Activated CD8-positive, alpha-beta memory T cell treated with anti-CD3 and anti-CD28 coated beads for 48 hours (primary cell): ENCODE results near the gene AQP3.
"Not testable (repeated sequence)": the region's sequence is repeated elsewhere in the genome, so short reads cannot be mapped to it uniquely, and the experiment has no call there.

Experiments
- DNase-seq, 3 experiments: peaks; one replicate each; pipeline ENCODE4 v3.0.0-alpha.2; 2020; ENCODE audit warnings: low read depth in 2 of 3, low spot score in 2 of 3

The AQP3 gene

DNA sequence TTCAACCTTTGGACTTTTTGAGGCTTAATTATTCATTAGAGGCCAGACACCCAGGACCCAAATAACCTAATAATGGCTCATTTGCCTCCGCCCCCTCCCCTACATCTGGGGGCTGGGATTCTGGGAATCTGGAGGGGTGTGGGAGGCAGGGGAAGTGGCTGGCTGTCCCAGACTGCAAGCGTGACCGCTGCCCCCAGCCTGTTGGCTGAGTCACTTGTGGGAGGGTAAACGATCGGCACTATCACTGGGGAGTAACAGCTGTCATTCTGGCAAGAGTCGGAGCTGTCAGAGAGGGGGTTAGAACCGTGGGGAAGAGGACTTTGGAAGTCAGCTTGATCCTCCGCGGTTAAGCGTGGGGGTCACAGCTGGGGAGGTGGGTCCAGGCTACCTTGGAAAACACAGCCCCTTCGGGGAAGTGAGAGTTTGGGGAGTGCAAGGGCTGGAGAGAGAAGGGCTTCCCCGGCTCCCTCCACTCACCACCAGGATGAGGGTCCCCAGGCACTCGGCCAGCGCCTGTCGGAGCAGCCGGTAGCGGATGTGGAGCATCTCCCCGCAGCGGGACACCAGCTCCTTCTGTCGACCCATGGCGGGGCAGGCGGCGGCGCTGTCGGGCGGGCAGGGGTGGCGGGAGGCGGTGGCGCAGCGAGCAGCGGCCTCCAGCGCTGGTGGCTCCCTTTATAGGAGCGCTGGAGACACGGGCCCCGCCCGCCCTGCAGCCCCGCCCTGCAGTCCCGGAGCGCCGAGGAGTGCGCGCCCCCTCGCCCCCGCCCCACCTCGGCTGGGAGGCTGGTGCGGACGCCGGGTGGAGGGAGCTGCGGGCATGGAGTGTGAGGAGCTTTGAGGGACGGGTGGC lies at the start of gene AQP3:
AQP3 (minus strand) TSS at position 648 of the 853 bp plus-strand sequence; CDS start at position 585, 63 bp downstream.
- peak in 2 of 3 experiments; percentile 32 to 40 for DNase-seq

DNA sequence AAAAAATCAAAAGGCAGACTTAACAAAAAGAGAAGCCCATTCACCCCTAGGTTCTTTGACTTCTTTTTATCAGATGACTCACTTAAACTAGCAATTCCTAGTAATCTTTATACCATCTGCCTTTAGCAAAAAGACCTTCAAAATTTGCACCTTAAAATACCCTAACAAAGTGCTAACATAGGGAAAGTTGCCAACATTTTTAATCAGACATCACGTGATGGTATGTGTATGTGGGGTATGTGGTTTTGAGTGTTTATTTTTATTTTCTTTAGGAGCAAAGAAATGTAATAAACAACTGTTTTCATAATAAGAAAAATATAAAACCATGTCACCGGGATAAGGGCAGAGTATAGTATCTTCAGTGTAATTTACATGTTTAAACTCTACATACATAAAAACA lies 46.4 kb upstream of the AQP3 start:
- not testable (repeated sequence) for DNase-seq

DNA sequence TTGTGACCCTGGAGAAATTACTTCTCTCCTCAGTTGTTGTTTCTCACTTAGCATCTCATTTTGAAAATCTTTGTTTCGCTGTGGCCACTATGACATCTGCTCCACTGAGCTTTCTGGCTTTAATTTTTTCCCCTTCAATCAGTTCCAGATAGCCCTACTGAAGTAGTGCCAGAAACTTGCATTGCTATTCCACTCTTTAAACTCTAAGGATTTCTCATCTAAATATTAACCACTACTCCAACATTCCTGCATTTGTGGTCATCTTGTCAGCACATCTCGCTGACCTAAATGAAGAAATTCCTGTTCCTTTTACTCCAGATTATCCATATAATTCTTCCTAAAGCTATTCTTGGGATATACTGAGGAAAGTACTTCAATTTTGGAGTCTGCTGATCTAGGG lies 41.7 kb upstream of the AQP3 start:
- no peak for DNase-seq

DNA sequence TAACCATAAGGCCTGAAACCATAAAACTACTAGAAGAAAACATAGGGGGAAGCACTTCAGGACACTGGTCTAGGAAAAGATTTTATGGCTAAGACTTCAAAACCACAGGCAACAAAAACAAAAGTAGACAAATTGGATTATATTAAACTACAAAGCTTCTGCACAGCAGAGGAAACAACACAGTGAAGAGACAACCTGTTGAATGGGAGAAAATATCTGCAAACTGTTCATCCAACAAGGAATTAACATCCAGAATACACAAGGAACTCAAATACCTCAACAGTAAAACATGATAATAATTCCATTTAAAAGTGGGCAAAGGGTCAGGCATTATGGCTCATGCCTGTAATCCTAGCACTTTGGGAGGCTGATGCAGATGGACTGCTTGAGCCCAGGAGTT lies 37.9 kb upstream of the AQP3 start:
- DNase-seq, result not testable (repeated sequence)

DNA sequence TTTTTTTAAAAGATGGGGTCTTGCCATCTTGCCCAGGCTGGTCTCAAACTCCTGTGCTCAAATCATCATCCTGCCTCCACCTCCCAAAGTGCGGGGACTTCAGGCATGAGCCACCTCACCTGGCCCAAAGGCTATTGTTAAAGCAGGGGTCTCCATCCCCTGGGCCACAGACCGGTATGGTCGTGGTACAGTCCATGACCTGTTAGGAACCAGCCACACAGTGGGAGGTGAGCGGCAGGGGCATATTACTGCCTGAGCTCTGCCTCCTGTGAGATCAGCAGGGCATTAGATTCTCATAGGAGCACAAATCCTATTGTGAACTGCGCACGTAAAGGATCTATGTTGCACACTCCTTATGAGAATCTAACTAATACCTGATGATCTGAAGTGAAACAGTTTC lies 33.6 kb upstream of the AQP3 start:
- DNase-seq, result no peak

DNA sequence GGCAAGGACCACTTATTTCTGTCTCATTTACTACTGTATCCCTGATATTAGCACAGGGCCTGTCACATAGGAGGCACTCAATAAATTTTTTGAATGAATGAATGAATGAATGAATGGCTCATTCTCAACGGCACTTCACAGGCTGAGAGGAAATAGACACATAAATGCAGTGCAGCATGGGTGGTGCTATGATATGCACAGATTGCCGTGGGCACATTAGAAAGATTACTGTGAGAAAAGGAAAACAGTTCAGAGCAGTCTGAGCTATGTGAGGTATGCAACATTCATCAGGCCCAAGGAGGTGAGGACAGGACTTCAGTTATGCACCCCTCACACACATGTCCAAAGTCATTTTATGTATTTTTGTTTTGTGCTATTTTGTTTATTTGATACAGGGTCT lies 32.7 kb upstream of the AQP3 start:
- no peak for DNase-seq

DNA sequence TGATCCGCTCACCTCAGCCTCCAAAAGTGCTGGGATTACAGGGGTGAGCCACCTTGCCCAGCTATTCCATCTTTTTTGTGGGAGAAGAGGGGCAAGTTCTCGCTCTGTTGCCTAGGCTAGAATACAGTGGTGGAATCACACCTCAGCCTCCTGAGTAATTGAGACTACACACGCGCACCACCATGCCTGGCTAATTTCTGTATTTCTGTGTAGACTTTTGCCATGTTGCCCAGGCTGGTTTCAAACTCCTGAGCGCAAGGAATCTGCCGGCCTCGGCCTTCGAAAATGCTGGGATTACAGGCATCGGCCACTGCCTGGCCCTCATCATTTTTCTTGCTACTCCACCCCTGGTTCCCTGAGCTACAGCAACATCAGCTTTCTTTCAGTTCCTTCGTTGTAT lies 29.1 kb upstream of the AQP3 start:
- no peak for DNase-seq

DNA sequence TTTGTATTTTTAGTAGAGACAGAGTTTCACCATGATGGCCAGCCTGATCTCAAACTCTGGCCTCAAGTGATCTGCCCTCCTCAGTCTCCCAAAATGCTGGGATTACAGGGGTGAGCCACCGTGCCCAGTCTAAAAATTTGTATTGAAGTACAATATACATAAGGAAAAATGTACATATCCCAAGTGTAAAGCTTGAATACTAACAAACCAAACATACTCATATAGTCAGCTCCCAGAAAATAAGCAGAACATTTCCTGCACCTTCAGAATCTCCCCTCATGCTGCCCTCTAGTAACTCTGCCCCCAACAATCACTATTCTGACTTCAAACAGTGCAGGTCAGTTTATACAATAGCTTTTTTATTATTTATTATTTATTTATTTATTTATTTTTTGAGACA lies 28.0 kb upstream of the AQP3 start:
- DNase-seq, result no peak

DNA sequence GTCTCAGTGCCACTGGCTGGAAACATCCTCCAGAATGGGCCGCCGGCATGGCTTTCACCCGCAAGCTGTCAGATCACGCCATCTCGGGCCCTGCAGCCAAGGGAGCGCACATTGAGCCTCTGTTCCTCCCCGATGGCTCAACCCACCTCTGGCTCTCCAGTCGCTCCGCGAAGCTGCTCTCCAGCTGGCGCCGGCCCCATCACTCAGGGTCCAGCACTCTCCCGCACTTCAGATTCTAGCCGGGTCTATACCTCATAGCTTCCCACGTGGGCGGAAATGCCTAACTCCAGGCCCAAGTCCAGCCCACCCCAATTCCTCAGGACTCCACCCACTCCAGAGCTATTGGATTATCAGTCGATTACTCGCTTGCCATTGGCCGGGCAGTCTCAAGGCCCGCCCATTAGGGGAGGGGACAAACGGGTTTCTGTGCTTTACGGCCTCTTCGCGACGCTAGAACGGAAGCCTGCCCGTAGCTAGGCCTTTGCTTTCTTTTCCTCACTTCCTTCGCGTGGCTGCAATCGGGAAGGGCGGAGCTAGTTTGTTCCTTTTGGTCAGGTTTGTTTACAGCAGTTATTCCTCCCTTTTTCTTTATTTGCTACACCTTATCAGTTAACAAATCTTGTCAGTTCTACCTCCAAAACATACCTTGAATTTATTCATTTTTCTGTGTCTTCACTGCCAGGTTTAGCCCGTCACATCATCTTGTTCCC lies 26.4 kb upstream of the AQP3 start, which contains the start of gene NOL6:
NOL6 (minus strand) TSS at position 282 of the 710 bp plus-strand sequence; CDS start at position 200, 82 bp downstream.
- peak; percentile 80 to 94 (median 91) for DNase-seq

DNA sequence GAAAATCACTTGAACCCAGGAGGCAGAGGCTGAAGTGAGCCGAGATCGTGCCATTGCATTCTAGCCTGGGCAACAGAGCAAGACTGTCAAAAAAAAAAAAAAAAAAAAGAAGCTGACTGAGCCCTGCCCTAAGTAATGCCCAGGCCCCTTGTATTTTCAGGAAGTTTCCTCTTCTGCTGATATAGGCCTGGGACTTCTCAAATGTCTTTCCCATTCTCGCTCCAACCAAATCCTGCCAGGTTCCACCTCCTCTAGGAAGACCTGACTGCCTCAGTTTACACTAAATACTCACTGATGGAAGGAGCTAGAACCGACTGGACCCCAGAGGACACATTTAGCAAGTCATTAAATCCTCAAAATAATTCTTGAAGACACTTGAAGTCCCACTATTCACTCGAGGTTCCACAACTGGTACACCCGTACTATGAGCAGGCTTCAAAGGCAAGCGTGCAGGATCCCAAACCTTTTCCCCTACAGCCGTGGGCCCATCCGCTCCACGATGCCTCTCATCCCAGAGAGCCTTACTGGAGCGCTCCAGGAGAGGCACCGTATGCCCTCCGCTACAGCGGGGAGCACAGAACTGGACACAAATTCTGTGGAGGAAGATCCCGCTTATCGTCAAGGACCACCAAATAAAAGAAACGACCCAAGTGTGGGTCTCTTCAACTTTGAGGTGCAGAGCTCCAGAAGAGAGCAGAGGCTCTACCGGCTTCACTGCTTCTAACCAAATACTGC lies 25.7 kb upstream of the AQP3 start:
- DNase-seq, result no peak

DNA sequence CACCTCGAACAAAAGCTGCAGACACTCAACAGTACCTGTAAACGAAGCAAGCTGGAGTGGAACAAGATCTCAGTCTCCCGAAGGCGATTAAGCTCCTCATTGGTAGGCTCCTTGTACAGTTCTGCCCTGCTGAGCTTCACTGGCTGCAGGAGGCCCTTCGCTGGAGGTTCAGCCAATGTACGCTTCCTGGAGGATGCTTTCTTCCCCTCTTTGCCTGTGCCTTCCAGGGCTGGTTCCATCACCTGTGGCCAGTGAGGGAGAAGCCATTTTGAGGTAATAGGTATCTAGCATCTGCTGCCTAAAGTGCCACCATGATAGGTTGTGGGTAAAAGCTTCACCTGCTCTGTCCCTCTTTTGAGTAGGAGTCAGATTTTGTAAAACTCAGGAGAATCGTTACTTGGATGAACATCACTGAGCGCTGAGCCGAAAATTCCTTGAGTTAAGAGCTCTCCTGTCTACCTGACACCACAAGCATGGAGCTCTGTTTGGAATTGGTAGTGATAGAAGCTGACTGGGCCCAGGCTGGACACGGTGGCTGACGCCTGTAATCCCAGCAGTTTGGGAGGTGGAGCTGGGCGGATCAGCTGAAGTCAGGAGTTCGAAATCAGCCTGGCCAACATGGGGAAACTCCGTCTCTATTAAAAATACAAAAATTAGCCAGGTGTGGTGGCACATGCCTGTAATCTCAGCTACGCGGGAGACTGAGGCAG lies 24.9 kb upstream of the AQP3 start:
- DNase-seq, result no peak

DNA sequence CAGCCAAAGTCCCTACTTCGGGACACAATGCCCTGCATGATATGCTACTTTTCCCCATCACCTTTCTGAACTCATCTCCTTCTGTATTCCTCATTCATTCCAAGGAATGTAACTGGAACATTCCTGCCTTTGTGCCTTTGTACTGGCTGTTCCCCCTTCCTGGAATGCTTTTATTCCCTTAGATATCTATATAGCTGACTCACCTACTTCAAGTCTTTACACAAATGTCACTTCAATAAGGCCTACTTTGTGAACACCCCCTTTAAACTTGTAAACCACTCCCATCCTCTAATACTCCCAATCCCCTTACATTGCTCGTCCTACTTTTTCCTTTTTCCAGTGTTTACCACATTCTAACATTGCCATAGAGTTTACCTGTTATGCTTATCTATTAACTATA lies 24.0 kb upstream of the AQP3 start:
- no peak for DNase-seq

DNA sequence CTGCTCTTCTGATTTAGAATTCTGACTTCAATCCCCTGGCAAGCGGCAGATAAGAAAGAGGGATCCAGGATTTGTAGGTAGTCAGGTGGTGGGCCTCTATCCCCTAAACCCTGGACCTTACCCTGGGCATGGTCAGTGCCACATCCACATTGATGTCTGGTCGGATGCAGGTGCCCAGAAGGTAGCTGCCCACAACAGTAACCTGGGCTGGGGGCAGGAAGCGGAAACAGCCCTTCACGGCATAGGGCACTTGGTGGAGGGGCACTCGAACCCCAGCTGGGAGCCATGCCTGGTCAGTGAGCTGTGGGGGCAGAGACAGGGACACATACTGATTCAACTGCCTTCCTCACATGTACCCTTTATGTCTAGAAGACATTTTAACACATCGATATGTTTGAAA lies 22.5 kb upstream of the AQP3 start:
- no peak for DNase-seq

DNA sequence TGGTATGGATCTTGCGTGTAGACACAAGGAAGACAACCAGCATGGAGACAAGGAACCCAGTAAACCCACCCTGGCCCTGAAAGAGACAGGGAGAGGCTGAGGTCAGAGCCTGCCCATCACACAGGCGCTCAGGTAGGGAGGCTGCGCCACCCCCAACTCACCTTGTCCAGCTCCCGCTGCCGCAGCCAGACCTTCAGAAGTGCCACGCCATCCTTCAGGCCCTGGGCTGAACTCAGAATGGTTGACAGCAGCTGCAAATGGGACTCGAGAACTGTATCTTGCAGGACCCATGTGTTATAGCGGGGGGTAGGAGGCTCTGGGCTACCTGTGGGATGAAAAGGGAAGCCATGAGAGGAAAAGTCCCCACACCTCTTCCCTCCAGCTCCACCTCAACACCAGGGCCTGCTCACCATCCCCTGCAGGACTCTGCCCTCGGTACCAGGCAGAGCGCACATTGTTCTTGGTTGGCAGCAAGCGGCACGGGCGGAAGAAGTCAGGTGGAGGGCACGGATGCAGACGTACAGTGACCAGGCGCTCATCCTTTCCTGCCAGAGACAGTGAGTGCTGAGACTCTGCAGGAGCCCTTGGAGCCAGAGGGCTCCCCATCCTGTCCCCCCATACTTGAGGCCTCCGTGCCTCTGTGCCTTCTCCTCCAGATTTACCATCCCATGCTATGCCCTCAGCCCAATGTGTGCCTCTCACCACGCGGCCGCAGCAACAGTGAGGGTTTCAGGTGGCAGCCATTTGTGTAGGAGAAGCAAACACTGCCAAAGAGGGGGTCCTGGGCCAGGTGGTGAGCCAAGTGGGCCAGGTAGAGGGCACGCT lies 21.6 kb upstream of the AQP3 start:
- DNase-seq, result no peak

DNA sequence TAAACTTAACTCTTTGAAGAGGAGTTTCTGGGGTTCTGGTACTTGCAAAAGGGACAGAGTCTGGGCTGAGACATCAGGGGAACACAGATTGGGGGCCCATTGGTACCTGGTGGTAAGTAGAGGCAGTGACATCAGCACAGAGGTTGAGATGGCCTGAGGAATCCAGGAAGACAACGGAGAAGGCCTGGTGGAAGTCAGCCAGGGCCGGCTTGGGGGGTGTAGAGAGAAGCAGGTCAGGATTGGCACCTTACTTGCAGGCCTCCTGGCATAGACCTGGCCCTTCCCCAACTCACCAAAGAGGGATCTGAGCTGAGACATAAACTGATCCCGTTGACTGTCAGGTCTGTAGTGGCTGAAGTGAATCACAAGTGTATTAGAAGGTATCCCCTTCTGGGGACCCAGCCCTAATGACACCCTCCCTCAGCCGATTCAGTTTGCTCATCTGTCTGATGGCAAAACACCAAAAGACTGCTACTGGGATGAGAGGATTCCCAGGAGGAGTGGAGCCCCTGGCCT lies 20.9 kb upstream of the AQP3 start:
- DNase-seq, result no peak

DNA sequence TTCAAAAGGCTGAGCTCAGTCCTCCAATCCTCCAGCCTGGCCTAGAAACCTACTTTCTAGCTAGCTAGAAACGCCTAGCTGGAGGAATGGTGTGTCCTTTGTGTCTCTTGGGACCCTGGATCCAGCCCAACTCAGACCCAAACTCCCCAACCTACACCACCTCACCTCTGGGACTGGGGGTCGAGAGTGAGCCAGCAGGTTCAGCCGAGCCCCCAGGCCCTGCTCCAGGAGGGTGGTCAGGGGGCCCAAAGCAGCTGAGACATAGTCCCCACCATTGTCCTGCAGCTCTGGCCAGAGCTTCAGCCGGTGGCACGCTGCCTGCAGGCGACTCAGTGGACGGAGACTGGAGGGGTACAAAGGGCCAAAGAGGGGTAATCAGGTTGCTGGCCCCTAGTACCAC lies 20.1 kb upstream of the AQP3 start:
- no peak for DNase-seq

DNA sequence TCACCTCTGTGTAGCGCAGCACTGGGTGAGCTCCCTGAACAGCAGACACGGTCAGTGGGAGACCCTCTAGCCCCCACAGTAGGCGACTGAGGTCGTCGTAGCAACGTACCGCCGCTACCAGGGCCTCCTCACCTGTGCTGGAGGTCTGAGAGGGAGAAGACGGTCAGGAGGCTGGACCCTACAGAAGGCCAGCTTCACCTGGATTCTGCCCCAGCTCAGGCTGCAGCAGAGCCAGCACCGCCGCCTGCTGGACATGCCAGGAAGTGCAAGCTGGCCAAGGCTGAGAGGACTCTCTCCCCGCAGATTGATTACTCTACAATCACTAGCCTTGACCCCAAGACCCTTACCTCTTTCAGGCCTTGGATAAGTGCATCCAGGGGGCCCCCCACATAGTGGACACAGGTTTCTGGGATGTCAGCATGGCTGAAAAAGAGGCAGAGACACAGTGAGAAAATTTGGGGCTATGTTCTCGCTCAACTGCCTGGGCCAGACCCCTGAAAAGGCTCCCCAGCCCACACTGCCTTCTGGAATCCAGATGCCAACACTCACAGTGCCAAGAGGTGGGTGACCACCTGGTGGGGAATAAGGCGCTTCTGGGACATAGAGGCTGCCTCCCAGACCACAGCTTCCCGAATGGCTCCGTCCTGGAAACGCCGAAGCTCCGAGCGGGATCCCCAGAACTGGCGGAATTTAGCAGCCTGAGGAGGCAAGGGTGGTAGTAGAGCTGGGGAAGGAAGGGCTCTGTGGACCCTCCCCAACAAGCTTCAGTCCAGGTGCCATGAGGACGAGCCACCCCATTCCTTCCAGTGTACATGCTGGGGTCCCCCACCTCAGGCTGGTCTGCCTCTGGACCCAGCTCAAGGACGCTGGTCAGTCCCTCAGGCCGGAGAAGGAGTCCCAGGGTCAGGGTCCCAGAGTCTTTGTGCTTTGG lies 19.4 kb upstream of the AQP3 start:
- DNase-seq, result peak; percentile 28 to 65 (median 62)

DNA sequence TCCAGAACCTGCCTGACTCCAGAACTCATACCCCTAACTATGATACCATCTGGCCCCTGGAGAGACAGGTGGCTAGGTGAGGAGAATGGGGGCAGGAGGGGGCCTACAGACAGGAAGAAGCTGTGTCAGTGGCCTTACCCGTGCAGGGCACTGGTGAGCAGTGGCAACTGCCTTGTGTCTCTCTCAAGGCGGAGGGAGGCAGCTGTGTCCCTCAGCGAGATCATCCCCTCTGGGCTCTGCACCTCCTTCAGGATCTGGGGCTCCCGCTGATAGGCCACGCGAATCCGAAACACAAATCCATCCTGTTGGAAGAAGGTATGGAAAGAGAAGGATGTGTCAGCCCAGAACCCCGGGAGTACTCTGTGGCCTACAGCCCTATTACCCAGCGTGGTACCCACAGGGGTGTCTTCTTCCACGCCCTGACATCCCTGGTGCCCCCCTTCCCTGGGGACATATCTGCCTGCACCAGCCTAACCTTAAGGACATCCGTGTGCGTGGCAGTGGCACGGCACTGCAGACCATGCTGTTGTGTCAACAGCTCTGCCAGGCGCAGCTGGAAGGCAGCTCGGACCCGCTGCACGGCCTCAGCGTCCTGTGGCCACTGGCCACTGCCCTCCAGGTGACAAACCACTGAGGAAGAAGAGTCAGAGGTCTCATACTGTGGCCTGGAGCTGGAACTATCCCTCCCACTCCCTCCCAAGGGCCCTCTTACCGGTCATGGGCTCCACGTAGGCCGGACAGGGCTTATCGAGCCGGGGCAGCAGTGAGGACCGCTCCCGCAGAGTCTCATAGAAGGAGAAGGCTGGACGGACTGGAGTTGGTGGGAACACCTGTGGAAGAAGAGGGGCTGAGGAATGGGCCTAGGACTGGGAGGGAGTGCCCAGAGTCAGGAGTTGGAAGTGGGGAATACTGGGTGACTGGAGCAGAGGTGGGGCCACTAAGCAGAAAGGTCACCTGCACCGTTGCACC lies 18.5 kb upstream of the AQP3 start:
- no peak for DNase-seq
